Stomach (tissue), 4 donors: Measurements from ENCODE around the gene NT5C1B.

ENCODE experiments used
- CTCF ChIP-seq, 7 experiments: fragments of 450-650 bp in 4 of 7; fragments of 200-600 bp in 3 of 7; sonication (generic) in 3 of 7; IDR thresholded peaks; one replicate each; pipeline ENCODE4 v1.5.1; 2016 to 2019; ENCODE audit warnings: antibody characterized with exemption in 7 of 7, control low read depth in 2 of 7, mild to moderate bottlenecking in 1 of 7
- POLR2A ChIP-seq, 4 donors: fragments of 450-650 bp; IDR thresholded peaks; one replicate each; pipeline ENCODE4 v1.6.1; 2016; ENCODE audit warnings: antibody characterized with exemption in 4 of 4, control low read depth in 2 of 4, mild to moderate bottlenecking in 1 of 4, moderate library complexity in 1 of 4

DNA sequence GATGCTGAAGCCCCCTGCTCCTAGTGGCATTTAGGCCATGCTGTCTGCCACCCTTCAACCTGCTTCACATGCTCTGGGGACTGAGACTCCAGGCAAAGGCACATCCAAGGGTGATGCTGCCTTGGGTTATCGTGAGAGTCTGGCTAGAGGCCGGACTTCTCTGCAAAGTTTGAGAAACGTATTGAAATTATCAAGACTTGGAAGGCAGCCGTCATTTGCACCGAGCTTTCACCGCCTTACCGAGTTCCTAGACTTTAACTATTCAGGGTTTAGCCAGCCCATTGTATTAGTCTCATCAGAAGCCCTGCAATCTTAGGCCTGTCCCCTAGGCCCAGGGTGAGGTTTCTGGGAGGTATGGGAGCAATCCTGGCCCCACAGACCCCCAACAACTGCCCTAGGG, 62.9 kb downstream of the NT5C1B start:
- no peak for TF ChIP-seq POLR2A (IDR thresholded peaks at IDR 0.05)
- TF ChIP-seq CTCF (IDR thresholded peaks at IDR 0.05): no peak
